Effector memory CD8-positive, alpha-beta T cell (primary cell): ENCODE results near the gene MBD3.

ENCODE experiments used
- ATAC-seq: fragments of 150-1000 bp; cut with Tn5 transposase; replicated peaks from 2 replicates; pipeline ENCODE4 v1.10.0; 2021; ENCODE audit warnings: mild to moderate bottlenecking, moderate library complexity
- DNase-seq, 3 experiments: peaks; one replicate each; pipeline ENCODE4 v3.0.0; 2021
- H3K27ac Mint-ChIP-seq, 2 donors: one replicate each; pipeline ENCODE4 v1.8.0; 2022; ENCODE audit warnings: mild to moderate bottlenecking in 2 of 2, mixed read lengths in 2 of 2, moderate library complexity in 2 of 2
- H3K27me3 Mint-ChIP-seq, 2 donors: one replicate each; pipeline ENCODE4 v1.8.0; 2022; ENCODE audit warnings: mixed read lengths in 2 of 2
- H3K36me3 Mint-ChIP-seq: one replicate; pipeline ENCODE4 v1.8.0; 2022; ENCODE audit warnings: mild to moderate bottlenecking, moderate library complexity, mixed read lengths; ENCODE audit not compliant: insufficient read depth
- H3K4me1 Mint-ChIP-seq, 2 donors: one replicate each; pipeline ENCODE4 v1.8.0; 2022; ENCODE audit warnings: low read depth in 2 of 2, mixed read lengths in 2 of 2
- H3K4me3 Mint-ChIP-seq, 2 donors: one replicate each; pipeline ENCODE4 v1.8.0; 2022; ENCODE audit warnings: mild to moderate bottlenecking in 2 of 2, mixed read lengths in 2 of 2, moderate library complexity in 2 of 2
- H3K9me3 Mint-ChIP-seq, 2 donors: one replicate each; pipeline ENCODE4 v1.8.0; 2022; ENCODE audit warnings: mixed read lengths in 2 of 2

Gene MBD3

GRCh38 chr19:1615156-1615765 lies 22.6 kb upstream of the MBD3 start:
- Mint-ChIP-seq H3K36me3 (peaks cover 16% of the 10 kb centered on the region), H3K9me3 (no peaks in the 10 kb centered on the region), H3K4me1 (peaks cover 3 to 18% of the 10 kb centered on the region in 2 donors), H3K27me3 (no peaks in the 10 kb centered on the region), H3K4me3 (no peak overlapping the region), H3K27ac (no peak overlapping the region)
- DNase-seq (no peak), ATAC-seq (no peak)

GRCh38 chr19:1613808-1614570 lies 21.3 kb upstream of the MBD3 start:
- ATAC-seq (no peak), DNase-seq (no peak)
- H3K27ac Mint-ChIP-seq: peak overlapping the region in 1 of 2 donors; percentile 51
- H3K4me3 Mint-ChIP-seq: no peak overlapping the region
- peaks cover 22% of the 10 kb centered on the region for H3K36me3 Mint-ChIP-seq
- H3K9me3 Mint-ChIP-seq: no peaks in the 10 kb centered on the region
- peaks cover 13 to 25% of the 10 kb centered on the region in 2 donors for H3K4me1 Mint-ChIP-seq
- H3K27me3 Mint-ChIP-seq: no peaks in the 10 kb centered on the region

DNA sequence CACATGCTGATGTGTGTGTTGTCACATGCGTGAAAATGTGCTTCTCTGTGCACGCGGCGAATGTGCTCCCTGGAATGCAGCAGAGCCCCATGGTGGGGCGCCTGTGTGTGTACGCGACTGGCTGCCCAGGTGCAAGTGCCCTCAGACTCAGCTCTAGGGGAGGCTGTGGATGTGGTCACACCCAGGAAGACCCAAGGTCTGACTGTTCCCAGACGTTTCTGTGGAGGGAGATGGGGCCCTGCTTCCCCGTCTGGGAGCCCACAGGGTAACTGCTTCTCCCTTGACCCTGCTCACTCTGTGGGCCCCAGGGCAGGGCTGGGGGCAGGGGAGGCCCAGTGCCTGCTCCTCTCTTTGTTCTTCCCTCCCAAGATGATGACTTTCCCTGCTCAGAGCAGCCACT lies 20.5 kb upstream of the MBD3 start:
- ATAC-seq: no peak
- Mint-ChIP-seq H3K27me3 (no peaks in the 10 kb centered on the region), H3K9me3 (no peaks in the 10 kb centered on the region), H3K4me3 (no peak overlapping the region), H3K36me3 (peaks cover 22% of the 10 kb centered on the region), H3K27ac (peak overlapping the region in 1 of 2 donors; percentile 51), H3K4me1 (peaks cover 21 to 27% of the 10 kb centered on the region in 2 donors)
- no peak for DNase-seq

DNA sequence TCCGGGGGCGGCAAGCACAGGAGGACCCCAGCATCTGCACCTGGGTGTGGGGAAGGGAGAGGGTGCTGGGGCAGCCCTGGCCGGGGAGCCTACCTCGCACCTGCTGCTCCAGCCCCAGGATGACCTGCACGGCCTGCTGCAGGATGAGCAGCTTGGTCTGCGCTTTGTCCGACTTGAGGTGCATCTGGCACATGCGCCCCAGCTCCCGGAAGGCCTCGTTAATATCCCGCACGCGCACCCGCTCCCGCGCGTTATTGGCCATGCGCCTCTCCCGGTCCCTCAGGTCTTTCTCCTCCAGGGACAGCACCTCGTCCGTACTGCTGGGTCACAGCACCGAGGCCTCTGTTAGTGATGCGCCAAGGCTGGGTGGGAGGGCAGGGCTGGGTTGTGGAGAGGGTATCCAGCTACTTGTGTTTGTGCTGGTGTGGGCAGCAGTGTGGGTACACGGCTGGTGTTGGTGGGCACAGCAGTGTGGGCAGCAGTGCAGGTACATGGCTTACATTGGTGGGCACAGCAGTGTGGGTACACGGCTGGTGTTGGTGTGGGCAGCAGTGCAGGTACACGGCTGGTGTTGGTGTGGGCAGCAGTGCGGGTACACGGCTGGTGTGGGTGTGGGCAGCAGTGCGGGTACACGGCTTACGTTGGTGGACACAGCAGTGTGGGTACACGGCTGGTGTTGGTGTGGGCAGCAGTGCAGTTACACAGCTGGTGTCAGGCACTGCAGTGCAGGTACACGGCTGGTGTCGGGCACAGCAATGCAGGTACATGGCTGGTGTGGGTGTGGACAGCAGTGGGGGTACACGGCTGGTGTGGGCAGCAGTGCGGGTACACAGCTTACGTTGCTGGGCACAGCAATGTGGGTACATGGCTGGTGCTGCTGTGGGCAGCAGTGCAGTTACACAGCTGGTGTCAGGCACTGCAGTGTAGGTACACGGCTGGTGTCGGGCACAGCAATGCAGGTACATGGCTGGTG lies 19.7 kb upstream of the MBD3 start:
- no peak for DNase-seq
- peaks cover 22% of the 10 kb centered on the region for H3K36me3 Mint-ChIP-seq
- ATAC-seq: no peak
- H3K4me1 Mint-ChIP-seq: peaks cover 21 to 25% of the 10 kb centered on the region in 2 donors
- no peak overlapping the region for H3K27ac Mint-ChIP-seq
- H3K27me3 Mint-ChIP-seq: no peaks in the 10 kb centered on the region
- H3K4me3 Mint-ChIP-seq: no peak overlapping the region
- H3K9me3 Mint-ChIP-seq: no peaks in the 10 kb centered on the region

GRCh38 chr19:1611353-1611752 lies 18.7 kb upstream of the MBD3 start:
- H3K4me3 Mint-ChIP-seq: no peak overlapping the region
- H3K4me1 Mint-ChIP-seq: peaks cover 19 to 21% of the 10 kb centered on the region in 2 donors
- H3K27ac Mint-ChIP-seq: peak overlapping the region in 1 of 2 donors; percentile 86
- ATAC-seq (no peak), DNase-seq (no peak)
- H3K9me3 Mint-ChIP-seq: no peaks in the 10 kb centered on the region
- H3K36me3 Mint-ChIP-seq: peaks cover 23% of the 10 kb centered on the region
- H3K27me3 Mint-ChIP-seq: no peaks in the 10 kb centered on the region

GRCh38 chr19:1610579-1610978 lies 17.9 kb upstream of the MBD3 start:
- Mint-ChIP-seq H3K9me3 (no peaks in the 10 kb centered on the region), H3K4me1 (peaks cover 25 to 28% of the 10 kb centered on the region in 2 donors), H3K27me3 (no peaks in the 10 kb centered on the region), H3K4me3 (peak overlapping the region in 1 of 2 donors; percentile 36), H3K36me3 (peaks cover 26% of the 10 kb centered on the region), H3K27ac (peak overlapping the region in 1 of 2 donors; percentile 75)
- DNase-seq (no peak), ATAC-seq (no peak)

DNA sequence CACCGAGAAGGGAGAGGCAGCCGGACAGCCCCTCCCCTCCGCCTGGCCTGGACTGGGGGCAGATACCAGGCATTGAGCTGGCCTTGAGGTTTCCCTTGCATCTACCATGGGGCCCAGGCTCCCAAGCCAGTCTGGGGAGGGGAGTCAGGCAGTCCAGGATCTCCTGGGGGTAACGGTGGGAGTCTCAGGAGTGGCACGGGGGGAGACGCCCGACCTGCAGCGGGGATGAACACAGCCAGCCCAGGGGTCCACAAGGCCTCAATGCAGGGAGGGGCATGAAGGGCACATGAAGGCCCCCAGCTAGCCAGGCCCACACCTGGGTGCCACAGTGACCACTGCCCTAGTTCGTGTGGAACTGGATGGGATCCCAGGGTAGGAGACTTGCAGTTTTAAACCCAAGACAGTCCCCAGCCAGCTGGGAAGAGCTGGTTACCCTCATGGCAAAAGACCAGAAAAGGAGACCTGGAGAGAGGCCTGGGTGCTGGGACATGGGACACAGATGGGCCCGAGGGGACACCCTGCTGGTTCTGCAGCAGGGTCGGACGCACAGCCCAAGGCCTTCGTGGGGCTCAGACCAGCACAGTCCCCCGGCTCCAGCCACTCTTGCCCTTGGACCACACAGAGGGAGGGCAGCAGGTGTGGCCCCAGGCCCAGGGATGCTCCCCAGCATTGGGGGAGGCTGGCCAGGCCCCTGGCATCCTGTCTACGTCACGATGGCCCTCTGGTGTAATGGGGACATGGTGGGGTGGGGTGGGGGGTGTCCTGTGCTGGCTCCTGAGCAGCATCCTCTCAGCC lies 17.2 kb upstream of the MBD3 start:
- no peaks in the 10 kb centered on the region for H3K9me3 Mint-ChIP-seq
- peak overlapping the region; percentile 78 to 82 for H3K27ac Mint-ChIP-seq
- peaks cover 26 to 30% of the 10 kb centered on the region in 2 donors for H3K4me1 Mint-ChIP-seq
- H3K27me3 Mint-ChIP-seq: no peaks in the 10 kb centered on the region
- no peak for ATAC-seq
- peak overlapping the region; percentile 82 to 85 for H3K4me3 Mint-ChIP-seq
- peaks cover 31% of the 10 kb centered on the region for H3K36me3 Mint-ChIP-seq
- DNase-seq: no peak

GRCh38 chr19:1609103-1609396 lies 16.4 kb upstream of the MBD3 start:
- H3K4me3 Mint-ChIP-seq: peak overlapping the region; percentile 82 to 85

DNA sequence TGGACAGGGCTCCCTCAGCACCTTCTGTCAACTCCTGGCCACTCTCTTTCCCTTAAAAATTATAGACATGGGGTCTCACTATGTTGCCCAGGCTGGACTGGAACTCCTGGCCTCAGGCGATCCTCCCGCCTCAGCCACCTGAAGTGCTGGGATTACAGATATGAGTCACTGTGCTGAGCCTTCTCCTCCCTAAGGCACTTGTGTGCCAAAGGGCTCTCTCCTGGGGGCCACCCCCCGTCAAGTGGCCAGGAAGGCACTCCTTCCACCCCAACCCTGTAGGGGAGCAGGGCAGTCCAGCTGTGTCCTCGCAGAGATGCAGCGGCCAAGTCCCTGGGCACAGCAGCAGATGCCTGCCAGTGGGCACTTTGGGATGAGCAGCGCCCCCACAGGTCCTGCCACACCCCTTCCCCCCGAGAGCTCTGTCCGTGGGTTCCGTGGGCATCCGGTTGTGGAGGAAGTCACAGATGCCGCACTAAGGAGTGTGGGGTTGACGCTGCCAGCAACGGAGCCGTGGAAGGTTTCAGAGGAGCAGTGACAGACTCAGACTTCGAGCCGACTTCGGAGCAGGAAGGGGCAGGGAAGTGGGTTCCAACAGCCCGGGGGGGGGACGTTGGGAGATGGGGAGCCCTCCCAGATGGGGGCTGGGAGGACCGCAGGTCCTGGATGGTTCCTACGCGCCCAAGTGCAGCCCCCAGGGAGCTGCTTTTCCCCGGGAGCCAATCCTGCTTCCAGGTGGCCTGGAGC lies 15.9 kb upstream of the MBD3 start:
- ATAC-seq: peak; percentile 8
- H3K27ac Mint-ChIP-seq: peak overlapping the region; percentile 78 to 98
- DNase-seq: peak; percentile 27 to 33 (median 29)

More at GRCh38 chr19:1609103-1609396, 16.4 kb upstream of the MBD3 start:
- no peaks in the 10 kb centered on the region for H3K9me3 Mint-ChIP-seq
- ATAC-seq: no peak
- H3K4me1 Mint-ChIP-seq: peaks cover 30 to 35% of the 10 kb centered on the region in 2 donors
- DNase-seq: no peak
- H3K27me3 Mint-ChIP-seq: no peaks in the 10 kb centered on the region
- peaks cover 37% of the 10 kb centered on the region for H3K36me3 Mint-ChIP-seq
- peak overlapping the region; percentile 78 to 82 for H3K27ac Mint-ChIP-seq

DNA sequence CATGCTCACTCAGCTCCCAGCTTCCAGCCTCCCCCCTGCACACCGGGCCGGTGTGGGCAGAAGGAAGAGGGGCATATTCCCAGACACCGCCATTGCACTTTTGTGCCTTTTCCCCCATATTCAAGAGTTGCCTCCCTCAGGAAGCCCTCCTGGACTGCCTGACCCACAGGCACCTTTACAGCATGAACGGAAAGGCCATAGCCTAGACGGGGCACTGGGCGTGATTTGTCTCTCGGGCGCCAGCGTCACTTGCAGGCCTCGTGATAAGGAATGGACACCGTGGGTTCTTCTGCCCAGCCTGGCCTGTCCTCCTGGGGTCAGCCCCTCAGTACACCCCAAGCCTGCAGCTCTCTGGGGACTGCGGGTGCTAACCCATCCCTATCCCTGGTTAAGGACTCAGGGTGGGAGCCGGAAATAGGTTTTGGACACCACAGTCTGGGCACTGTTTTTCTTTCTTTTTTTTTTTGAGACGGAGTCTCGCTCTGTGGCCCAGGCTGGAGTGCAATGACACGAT lies 13.5 kb upstream of the MBD3 start:
- H3K27ac Mint-ChIP-seq: peak overlapping the region; percentile 97 to 98

More for the DNA sequence above, 15.9 kb upstream of the MBD3 start:
- no peaks in the 10 kb centered on the region for H3K9me3 Mint-ChIP-seq
- H3K36me3 Mint-ChIP-seq: peaks cover 36% of the 10 kb centered on the region
- no peaks in the 10 kb centered on the region for H3K27me3 Mint-ChIP-seq
- peak overlapping the region; percentile 82 to 85 for H3K4me3 Mint-ChIP-seq
- H3K4me1 Mint-ChIP-seq: peaks cover 30 to 35% of the 10 kb centered on the region in 2 donors

DNA sequence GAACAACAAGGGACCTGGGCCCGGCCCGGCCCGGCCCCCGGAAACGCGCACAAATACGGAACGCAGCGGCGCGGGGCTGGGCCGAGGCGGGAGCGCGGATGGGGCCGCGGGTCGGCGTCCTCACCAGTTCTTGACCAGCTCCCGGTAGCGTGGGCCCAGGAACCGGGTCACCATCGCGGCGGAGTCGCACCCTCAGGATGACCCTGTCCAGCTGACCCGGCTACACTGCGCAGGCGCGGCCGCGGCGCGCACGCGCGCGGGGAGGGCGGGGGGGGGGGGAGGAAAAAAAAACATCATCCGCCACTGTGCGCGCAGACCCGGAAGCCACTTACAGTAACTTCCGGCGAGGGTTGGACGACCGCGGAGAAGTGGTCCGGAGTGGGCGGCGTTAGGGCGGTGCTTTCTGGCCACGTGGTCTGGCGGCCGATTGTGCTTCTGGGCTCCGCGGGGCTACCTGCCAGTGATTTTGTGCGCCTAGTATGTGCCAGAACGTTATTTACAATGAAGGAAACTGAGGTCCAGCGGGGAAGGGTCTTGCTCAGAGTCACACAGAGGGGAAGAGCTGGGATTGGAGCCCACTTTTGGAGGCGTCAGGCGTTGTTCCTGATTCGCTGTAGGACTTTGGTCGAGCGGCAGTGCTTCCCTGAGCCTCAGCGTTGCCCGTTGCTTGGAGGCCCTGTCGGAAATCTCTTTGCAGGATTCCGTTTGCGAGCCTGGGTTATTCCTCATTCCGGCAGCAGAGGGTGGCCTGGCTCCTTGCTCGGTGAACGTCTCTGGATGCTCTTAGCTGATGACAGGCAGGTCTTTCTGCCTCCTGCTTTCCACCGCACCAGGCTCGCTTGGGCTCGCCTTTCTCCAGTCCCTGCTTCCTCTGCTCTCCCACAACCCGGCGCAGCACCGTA lies 12.8 kb upstream of the MBD3 start, which contains the start of gene UQCR11:
TSS of gene UQCR11 (minus strand) at position 227 of the 902 bp plus-strand sequence. CDS start at position 174, 53 bp downstream.
- H3K36me3 Mint-ChIP-seq: peaks cover 37% of the 10 kb centered on the region
- peak within 1 kb of the TSS; percentile 97 to 98 for H3K4me3 Mint-ChIP-seq
- DNase-seq (peak; percentile 88 to 90 (median 88)), ATAC-seq (peak; percentile 84)
- H3K4me1 Mint-ChIP-seq: peaks cover 33 to 39% of the 10 kb centered on the region in 2 donors
- peak within 1 kb of the TSS; percentile 97 to 98 for H3K27ac Mint-ChIP-seq
- H3K9me3 Mint-ChIP-seq: no peaks in the 10 kb centered on the region
- H3K27me3 Mint-ChIP-seq: no peaks in the 10 kb centered on the region

More for the DNA sequence above, 13.5 kb upstream of the MBD3 start:
- peaks cover 33 to 40% of the 10 kb centered on the region in 2 donors for H3K4me1 Mint-ChIP-seq
- ATAC-seq (no peak), DNase-seq (no peak)
- no peaks in the 10 kb centered on the region for H3K27me3 Mint-ChIP-seq
- peaks cover 37% of the 10 kb centered on the region for H3K36me3 Mint-ChIP-seq
- peak overlapping the region; percentile 97 to 98 for H3K4me3 Mint-ChIP-seq
- H3K9me3 Mint-ChIP-seq: no peaks in the 10 kb centered on the region
